OCI-M2 (cell line): ENCODE measurements around the gene CDH13.

Source experiments
- DNase-seq: peaks from one replicate; lab custom pipeline; 2025; ENCODE audit not compliant: unreplicated experiment; lab: John Stamatoyannopoulos, UW

CDH13 gene

GRCh38 chr16:82626791-82627261 is at the start of gene CDH13:
TSS of gene CDH13 (plus strand) at chr16:82626969.
- no peak for DNase-seq

GRCh38 chr16:82580298-82580890 is 46.4 kb upstream of the CDH13 start:
- DNase-seq, result no peak

GRCh38 chr16:82582975-82583374 is 43.8 kb upstream of the CDH13 start:
- no peak for DNase-seq

- no peak for DNase-seq
Measured at GRCh38 chr16:82583422-82583821, 43.3 kb upstream of the CDH13 start.

GRCh38 chr16:82584553-82585152 is 42.1 kb upstream of the CDH13 start:
- no peak for DNase-seq

GRCh38 chr16:82585675-82586074 is 41.1 kb upstream of the CDH13 start:
- no peak for DNase-seq

GRCh38 chr16:82586130-82586529 is 40.6 kb upstream of the CDH13 start:
- no peak for DNase-seq

- DNase-seq, result no peak
Measured at GRCh38 chr16:82587289-82587688, 39.5 kb upstream of the CDH13 start.

- DNase-seq, result no peak
Measured at GRCh38 chr16:82589407-82589806, 37.4 kb upstream of the CDH13 start.

- DNase-seq, result no peak
Measured at GRCh38 chr16:82594114-82594513, 32.7 kb upstream of the CDH13 start.

GRCh38 chr16:82598771-82599170 is 28.0 kb upstream of the CDH13 start:
- DNase-seq, result no peak

- no peak for DNase-seq
Measured at GRCh38 chr16:82601989-82602640, 24.7 kb upstream of the CDH13 start.

- no peak for DNase-seq
Measured at GRCh38 chr16:82603784-82604411, 22.9 kb upstream of the CDH13 start.

GRCh38 chr16:82605076-82605475 is 21.7 kb upstream of the CDH13 start:
- DNase-seq, result no peak

- no peak for DNase-seq
Measured at GRCh38 chr16:82605863-82606620, 20.7 kb upstream of the CDH13 start.

GRCh38 chr16:82609140-82609539 is 17.6 kb upstream of the CDH13 start:
- DNase-seq, result no peak

GRCh38 chr16:82612263-82612662 is 14.5 kb upstream of the CDH13 start:
- no peak for DNase-seq

- no peak for DNase-seq
Measured at GRCh38 chr16:82616356-82616755, 10.4 kb upstream of the CDH13 start.

- no peak for DNase-seq
Measured at GRCh38 chr16:82621781-82622180, 5.0 kb upstream of the CDH13 start.

GRCh38 chr16:82623241-82623640 is 3.5 kb upstream of the CDH13 start:
- no peak for DNase-seq
